Mucosa of rectum (tissue), 2 donors: ENCODE results near the gene C14orf119.
A peak's percentile ranks its signal among the peaks of the same experiment; 100 is the strongest.

Experiments used
- H3K27ac ChIP-seq, 2 donors: one replicate each; pipeline ENCODE4 v1.7.0; 2013; ENCODE audit warnings: inconsistent platforms in 2 of 2, low read depth in 2 of 2, low read length in 2 of 2
- H3K27me3 ChIP-seq, 2 donors: one replicate each; pipeline ENCODE4 v1.7.0; 2013; ENCODE audit warnings: low read length in 2 of 2; ENCODE audit not compliant: control insufficient read depth in 2 of 2, insufficient read depth in 2 of 2
- H3K36me3 ChIP-seq, 2 donors: one replicate each; pipeline ENCODE4 v1.7.0; 2013; ENCODE audit warnings: low read length in 2 of 2; ENCODE audit not compliant: control insufficient read depth in 2 of 2, insufficient read depth in 2 of 2
- H3K4me1 ChIP-seq, 2 donors: one replicate each; pipeline ENCODE4 v1.7.0; 2013; ENCODE audit warnings: low read length in 2 of 2, mild to moderate bottlenecking in 1 of 2; ENCODE audit not compliant: control insufficient read depth in 2 of 2, insufficient read depth in 2 of 2
- H3K4me3 ChIP-seq, 2 donors: one replicate each; pipeline ENCODE4 v1.7.0; 2013; ENCODE audit warnings: low read length in 2 of 2
- H3K9ac ChIP-seq, 2 donors: one replicate each; pipeline ENCODE4 v1.7.0; 2013; ENCODE audit warnings: low read length in 2 of 2, low read depth in 1 of 2, mild to moderate bottlenecking in 1 of 2
- H3K9me3 ChIP-seq, 2 donors: one replicate each; pipeline ENCODE4 v1.7.0; 2013; ENCODE audit warnings: low read length in 2 of 2; ENCODE audit not compliant: control insufficient read depth in 2 of 2
- donor health status: healthy.
- donor health status: Normal muscosa, but diverticular disease.

C14orf119 gene

DNA sequence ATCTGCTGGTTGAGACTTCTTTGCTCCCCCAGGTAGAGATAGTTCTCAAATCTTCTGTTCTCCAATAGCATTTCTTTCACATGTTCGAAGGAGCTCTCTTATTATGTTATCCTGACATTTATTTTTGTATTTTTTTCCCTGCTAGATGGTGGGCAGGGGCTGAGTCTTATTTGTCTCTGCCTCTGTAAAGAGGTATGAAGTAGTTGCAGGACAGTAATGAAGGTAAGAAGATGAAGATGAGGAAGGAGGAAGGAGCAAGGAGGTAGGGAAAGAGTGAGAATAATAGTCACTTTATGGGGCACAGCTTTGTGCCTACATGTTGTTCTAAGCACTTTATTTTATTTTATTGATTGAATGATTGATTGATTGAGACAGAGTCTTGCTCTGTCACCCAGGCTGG is 14.5 kb downstream of the C14orf119 start:
- no peaks in the 10 kb centered on the region for H3K4me1 ChIP-seq
- peaks cover 2 to 12% of the 10 kb centered on the region in 2 donors for H3K27me3 ChIP-seq
- H3K36me3 ChIP-seq = no peaks in the 10 kb centered on the region

DNA sequence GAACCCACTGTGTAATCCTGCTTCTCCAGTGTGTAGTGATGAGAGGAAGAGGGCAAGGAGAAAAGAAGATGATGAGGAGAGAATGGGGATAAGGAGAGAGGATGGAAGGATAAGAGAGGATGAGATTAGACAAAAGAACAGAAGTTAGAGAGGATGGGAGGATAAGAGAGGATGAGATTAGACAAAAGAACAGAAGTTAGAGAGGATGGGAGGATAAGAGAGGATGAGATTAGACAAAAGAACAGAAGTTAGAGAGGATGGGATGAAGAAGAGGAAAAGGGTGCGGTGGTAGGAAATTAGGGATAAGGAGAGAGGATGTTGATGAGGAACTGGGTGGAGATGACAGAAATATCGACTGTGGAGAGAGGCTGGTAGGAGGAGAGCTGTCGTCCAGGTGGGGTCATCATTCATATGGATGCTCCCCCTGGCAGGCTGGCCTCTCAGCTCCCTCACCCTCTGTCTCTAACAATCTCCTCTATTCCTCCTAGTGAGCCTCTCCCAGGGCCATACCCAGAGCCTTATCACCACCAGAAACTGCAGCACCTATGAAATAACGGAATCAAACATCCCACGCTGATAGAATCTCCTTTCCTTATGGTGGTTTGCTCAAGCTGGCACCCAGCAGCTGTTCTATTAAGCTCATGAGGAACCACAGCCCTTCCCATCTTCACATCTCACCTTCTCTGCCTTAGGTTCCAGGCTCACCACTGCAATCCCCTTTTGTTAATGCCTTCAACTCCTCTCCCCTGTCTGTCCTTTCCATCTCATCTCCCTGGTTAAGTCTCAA is 15.5 kb downstream of the C14orf119 start:
- Histone ChIP-seq H3K4me1 (no peaks in the 10 kb centered on the region), H3K27me3 (peaks cover 5 to 12% of the 10 kb centered on the region in 2 donors), H3K36me3 (no peaks in the 10 kb centered on the region), H3K27ac (no peak overlapping the region), H3K4me3 (no peak overlapping the region), H3K9ac (no peak overlapping the region), H3K9me3 (no peaks in the 10 kb centered on the region)

More for the DNA sequence above, 14.5 kb downstream of the C14orf119 start:
- H3K9me3 ChIP-seq = no peaks in the 10 kb centered on the region
- no peak overlapping the region for H3K27ac ChIP-seq
- H3K4me3 ChIP-seq = no peak overlapping the region
- no peak overlapping the region for H3K9ac ChIP-seq

DNA sequence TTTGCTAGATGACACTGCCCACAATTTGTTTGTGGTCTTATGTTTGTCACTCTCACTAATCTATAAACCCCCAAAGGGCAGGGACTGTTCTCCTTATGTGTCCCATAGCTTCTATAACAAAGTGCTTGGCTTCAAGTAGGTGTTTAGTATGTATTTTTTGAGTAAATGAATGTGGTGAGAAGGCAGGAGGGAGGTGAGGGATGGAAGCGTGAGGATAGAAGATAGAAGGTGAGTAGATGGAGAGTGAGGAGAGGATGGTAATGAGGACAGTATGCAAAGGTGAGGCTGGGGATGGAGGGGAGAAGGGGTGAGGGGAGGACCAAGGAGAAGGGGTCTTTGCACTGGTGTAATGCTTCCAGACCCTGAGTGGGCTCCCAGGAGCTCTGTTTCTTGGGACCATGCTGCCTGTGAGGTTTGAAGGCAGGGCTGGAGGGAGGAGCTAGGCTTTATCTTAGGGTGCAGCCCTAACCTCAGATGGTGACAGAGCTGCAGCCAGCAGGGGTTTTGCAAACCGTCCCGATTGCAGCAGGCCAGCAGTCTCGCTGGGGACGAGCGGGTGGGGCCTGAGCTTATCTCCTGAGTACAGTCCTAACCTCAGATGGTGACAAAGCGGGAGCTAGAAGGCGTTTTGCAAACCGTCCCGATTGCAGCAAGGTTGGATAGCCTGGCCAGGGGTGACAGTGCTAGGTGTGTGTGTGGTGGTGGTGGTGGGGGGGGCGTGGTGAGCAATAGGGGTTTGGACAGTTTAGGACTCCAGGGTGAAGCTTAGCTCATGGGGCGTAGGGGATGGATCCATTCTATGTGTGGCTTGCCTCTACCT is 17.3 kb downstream of the C14orf119 start:
- no peak overlapping the region for H3K4me3 ChIP-seq
- no peaks in the 10 kb centered on the region for H3K4me1 ChIP-seq
- no peaks in the 10 kb centered on the region for H3K9me3 ChIP-seq
- no peaks in the 10 kb centered on the region for H3K36me3 ChIP-seq
- H3K9ac ChIP-seq = no peak overlapping the region
- peaks cover 5 to 12% of the 10 kb centered on the region in 2 donors for H3K27me3 ChIP-seq
- H3K27ac ChIP-seq = no peak overlapping the region

DNA sequence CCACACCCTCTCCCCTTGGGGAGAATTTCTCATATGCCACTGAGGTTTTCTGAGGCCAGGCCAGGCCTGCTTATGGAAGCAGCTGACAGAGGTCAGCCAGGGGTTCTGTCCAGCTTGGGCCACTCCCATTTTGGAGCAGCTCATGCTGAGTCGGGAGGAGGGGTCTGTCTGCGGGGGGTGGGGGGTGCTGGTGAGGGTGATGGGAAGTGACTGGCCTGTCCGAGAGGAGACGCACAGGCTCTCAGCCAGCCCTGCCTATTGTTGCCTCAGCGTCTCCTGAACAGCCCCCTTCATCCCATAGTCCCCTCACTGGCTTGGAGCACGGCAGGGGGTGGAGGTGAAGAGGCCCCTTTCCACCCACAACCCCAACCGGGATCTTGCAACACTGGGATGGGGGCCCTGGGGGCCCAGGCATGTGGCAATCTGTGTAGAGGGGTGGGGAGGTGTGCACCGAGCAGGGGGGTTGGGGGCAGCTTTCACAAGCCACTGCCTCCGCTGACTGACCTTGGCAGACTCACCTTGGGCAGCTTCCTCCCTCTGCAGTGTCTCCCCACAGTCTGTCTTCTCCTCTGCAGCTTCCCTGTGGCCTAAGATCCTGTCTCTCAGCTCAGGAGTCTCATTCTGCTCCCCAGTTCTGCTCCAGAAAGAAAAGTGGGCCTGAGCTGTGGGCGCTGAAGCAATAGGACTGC is 18.3 kb downstream of the C14orf119 start:
- Histone ChIP-seq H3K9ac (no peak overlapping the region), H3K27ac (peak overlapping the region in 1 of 2 donors; percentile 4), H3K36me3 (no peaks in the 10 kb centered on the region), H3K27me3 (peaks cover 5 to 12% of the 10 kb centered on the region in 2 donors), H3K9me3 (no peaks in the 10 kb centered on the region), H3K4me3 (no peak overlapping the region), H3K4me1 (no peaks in the 10 kb centered on the region)

DNA sequence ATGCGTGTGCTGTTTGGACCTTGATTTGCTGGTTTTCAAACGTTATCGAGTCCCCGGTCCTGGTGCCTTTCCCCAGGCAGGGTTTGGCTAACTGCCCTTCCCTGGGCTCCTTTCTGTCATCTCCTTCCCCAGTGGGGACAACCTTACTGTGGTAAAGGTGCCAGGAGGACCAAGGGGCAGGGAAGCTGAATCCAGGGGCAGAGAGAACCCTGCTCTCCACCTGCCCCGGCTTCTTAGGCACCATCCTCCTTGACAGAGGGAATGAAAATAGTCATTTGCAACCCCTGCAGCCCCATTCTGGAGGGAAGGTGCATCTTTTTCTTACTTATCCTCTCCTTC is 18.8 kb downstream of the C14orf119 start:
- Histone ChIP-seq H3K4me3 (no peak overlapping the region), H3K9me3 (no peaks in the 10 kb centered on the region), H3K27ac (peak overlapping the region in 1 of 2 donors; percentile 4), H3K4me1 (no peaks in the 10 kb centered on the region), H3K27me3 (peaks cover 5 to 12% of the 10 kb centered on the region in 2 donors), H3K9ac (no peak overlapping the region), H3K36me3 (no peaks in the 10 kb centered on the region)

DNA sequence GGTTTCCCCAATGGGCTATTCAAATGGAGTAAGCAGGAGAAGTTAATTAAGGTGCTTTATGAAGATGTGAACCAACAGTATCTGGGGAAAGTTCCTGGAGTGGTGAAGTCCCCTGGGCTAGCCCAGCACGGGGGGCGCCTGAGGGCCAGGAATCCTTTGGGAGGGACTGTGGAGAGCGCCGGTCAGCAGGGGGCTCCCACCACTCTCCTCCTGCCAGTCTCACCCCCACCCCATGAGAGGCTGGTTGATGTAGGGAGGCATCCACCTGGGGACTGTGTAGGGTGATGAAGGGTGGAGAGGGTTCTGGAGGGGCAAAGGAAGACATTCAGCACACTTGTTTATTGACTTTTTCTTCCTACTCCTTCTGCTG is 19.3 kb downstream of the C14orf119 start:
- peaks cover 5 to 12% of the 10 kb centered on the region in 2 donors for H3K27me3 ChIP-seq
- no peaks in the 10 kb centered on the region for H3K9me3 ChIP-seq
- H3K9ac ChIP-seq = no peak overlapping the region
- no peaks in the 10 kb centered on the region for H3K36me3 ChIP-seq
- peaks cover 0 to 3% of the 10 kb centered on the region in 2 donors for H3K4me1 ChIP-seq
- no peak overlapping the region for H3K27ac ChIP-seq
- H3K4me3 ChIP-seq = no peak overlapping the region

DNA sequence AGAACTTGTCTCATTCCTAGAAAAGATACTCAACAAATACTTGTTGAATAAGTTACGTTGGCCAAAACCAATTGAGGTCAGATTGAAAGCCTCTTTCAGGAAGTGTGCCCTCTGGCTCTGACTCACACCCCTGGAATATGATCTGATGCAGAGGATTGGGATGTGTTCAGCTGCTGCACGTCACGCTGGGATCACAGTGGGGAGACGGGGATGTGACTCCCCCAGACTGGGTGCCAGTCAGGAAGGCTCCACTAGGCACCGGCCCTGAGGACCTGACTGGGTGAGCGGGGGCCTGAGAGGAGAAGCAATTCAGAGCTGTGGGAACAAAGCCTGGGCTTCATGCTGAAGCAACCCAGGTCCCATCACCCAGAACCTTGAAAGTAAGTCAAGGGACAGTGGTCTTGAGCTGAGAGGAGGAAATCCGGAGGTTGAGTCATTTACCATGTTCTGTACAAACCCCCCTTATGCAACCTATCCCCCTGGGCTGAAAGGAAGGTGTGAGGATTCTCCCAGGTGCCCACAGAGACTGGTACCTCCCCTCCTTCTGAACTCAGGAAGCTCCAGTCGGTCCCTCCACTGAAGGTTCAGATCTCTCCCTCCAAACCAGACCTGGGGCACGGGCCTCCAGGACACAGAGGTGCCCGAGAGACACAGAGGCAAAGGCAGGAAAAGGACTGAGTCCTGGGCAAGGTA is 19.9 kb downstream of the C14orf119 start:
- peaks cover 5 to 11% of the 10 kb centered on the region in 2 donors for H3K27me3 ChIP-seq
- H3K9me3 ChIP-seq = no peaks in the 10 kb centered on the region
- no peak overlapping the region for H3K9ac ChIP-seq
- H3K4me3 ChIP-seq = no peak overlapping the region
- peaks cover 0 to 6% of the 10 kb centered on the region in 2 donors for H3K4me1 ChIP-seq
- no peaks in the 10 kb centered on the region for H3K36me3 ChIP-seq
- H3K27ac ChIP-seq = no peak overlapping the region

DNA sequence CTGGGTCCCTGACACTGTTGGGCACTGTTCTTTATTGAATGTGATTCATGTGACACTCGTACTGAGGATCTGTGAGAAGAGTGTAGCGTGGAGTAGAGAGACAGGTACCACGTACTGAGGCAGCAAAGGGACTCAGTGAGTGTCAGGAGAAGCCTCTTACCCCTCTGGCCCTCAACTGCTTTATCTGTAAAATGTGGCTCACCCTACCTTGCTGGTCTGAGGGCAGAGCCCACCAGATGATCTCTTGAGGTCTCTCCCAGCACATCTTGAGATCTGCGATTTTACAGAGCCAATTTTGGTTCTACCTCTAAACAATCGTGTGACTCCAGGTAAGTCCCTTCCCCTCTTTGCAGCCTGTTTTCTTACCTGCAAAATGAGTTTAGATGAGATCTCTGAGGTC is 20.6 kb downstream of the C14orf119 start:
- peaks cover 5% of the 10 kb centered on the region in 2 donors for H3K27me3 ChIP-seq
- H3K9me3 ChIP-seq = no peaks in the 10 kb centered on the region
- no peak overlapping the region for H3K9ac ChIP-seq
- peaks cover 0 to 6% of the 10 kb centered on the region in 2 donors for H3K4me1 ChIP-seq
- H3K4me3 ChIP-seq = no peak overlapping the region
- H3K36me3 ChIP-seq = no peaks in the 10 kb centered on the region
- no peak overlapping the region for H3K27ac ChIP-seq

DNA sequence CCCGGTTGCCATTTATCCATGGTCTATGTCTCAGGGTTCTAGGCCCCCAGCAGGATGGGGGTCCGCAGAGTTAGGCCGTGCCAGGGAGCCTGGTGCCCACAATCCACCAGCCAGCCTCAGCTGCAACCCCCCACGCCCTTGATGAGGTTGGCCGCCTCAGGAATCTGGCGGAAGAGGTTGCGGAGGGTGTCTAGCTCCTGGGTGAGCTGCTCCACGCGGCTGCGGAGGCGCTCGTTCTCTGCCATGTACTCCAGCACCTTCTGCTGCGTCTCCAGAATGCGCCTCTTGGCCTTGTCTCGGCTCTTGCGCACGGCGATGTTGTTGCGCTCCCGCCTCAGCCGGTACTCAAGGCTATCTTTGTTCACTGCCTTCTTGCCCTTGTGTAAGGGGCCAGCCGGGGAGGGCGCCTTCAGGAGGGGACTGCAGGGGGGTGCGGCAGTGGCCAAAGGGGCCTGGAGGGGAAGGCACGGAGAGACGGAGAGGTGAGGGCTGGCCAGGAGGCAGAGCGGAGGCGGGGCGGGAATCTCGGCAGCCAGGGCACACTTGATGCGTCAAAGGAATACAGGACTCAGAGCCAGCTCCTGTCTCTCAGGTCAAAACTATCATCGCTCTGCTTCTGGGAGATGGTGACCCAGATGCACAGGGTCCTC is 22.2 kb downstream of the C14orf119 start:
- Histone ChIP-seq H3K4me3 (no peak overlapping the region), H3K27ac (no peak overlapping the region), H3K27me3 (peaks cover 0 to 4% of the 10 kb centered on the region in 2 donors), H3K9ac (no peak overlapping the region), H3K36me3 (no peaks in the 10 kb centered on the region), H3K9me3 (no peaks in the 10 kb centered on the region), H3K4me1 (peaks cover 4 to 6% of the 10 kb centered on the region in 2 donors)
